ENCODE data around the gene SLC35B2.

The SLC35B2 gene

GRCh38 chr6:44266347-44266746, 9.0 kb upstream of the SLC35B2 start:
- DNase-seq = no peak

- DNase-seq = no peak
Observed at GRCh38 chr6:44265722-44266233, 8.4 kb upstream of the SLC35B2 start.

- peak; percentile 97 for DNase-seq
Observed at GRCh38 chr6:44265007-44265721, 7.8 kb upstream of the SLC35B2 start, which contains the start of gene NFKBIE. Gene NFKBIE, minus strand, starts transcription at chr6:44265551. Its CDS starts 205 bp downstream, at chr6:44265346.

- peak; percentile 49 for DNase-seq
Observed at GRCh38 chr6:44264154-44265006, 7.1 kb upstream of the SLC35B2 start.

GRCh38 chr6:44263354-44264100, 6.2 kb upstream of the SLC35B2 start:
- DNase-seq = peak; percentile 51

- DNase-seq = no peak
Observed at GRCh38 chr6:44262467-44263353, 5.4 kb upstream of the SLC35B2 start.

GRCh38 chr6:44261581-44261980, 4.3 kb upstream of the SLC35B2 start:
- DNase-seq = no peak

GRCh38 chr6:44260451-44261297, 3.3 kb upstream of the SLC35B2 start:
- no peak for DNase-seq

- no peak for DNase-seq
Observed at GRCh38 chr6:44260011-44260410, 2.7 kb upstream of the SLC35B2 start.

- DNase-seq = no peak
Observed at GRCh38 chr6:44258921-44259320, 1.6 kb upstream of the SLC35B2 start.

GRCh38 chr6:44258325-44258863, 1.1 kb upstream of the SLC35B2 start:
- no peak for DNase-seq

GRCh38 chr6:44257753-44258324, 511 bp upstream of the SLC35B2 start:
- DNase-seq = no peak

GRCh38 chr6:44256775-44257024, 628 bp downstream of the SLC35B2 start:
- DNase-seq = peak; percentile 58

- DNase-seq = no peak
Observed at GRCh38 chr6:44255871-44256774, 1.2 kb downstream of the SLC35B2 start.

GRCh38 chr6:44255105-44255808, 2.1 kb downstream of the SLC35B2 start:
- no peak for DNase-seq

- DNase-seq = no peak
Observed at GRCh38 chr6:44254191-44255104, 2.9 kb downstream of the SLC35B2 start.

GRCh38 chr6:44253307-44254101, 3.8 kb downstream of the SLC35B2 start:
- DNase-seq = no peak

Data from activated CD4-positive, CD25-positive, alpha-beta regulatory T cell treated with anti-CD3 and anti-CD28 coated beads, Interleukin-2, amount 50 U/mL, for 72 hours (primary cell).